HG02884 (cell line): ENCODE data around the gene EAPP.
A peak's percentile ranks its signal among the peaks of the same experiment; 100 is the strongest.
"Not testable (repeated sequence)": the region's sequence is repeated elsewhere in the genome, so short reads cannot be mapped to it uniquely, and the experiment has no call there.

Experiments used
- ATAC-seq: cut with Tn5 transposase; IDR thresholded peaks from one replicate; pipeline ENCODE4 v1.9.1; 2021; ENCODE audit warnings: mild to moderate bottlenecking, moderate library complexity; ENCODE audit not compliant: unreplicated experiment

Gene EAPP

DNA sequence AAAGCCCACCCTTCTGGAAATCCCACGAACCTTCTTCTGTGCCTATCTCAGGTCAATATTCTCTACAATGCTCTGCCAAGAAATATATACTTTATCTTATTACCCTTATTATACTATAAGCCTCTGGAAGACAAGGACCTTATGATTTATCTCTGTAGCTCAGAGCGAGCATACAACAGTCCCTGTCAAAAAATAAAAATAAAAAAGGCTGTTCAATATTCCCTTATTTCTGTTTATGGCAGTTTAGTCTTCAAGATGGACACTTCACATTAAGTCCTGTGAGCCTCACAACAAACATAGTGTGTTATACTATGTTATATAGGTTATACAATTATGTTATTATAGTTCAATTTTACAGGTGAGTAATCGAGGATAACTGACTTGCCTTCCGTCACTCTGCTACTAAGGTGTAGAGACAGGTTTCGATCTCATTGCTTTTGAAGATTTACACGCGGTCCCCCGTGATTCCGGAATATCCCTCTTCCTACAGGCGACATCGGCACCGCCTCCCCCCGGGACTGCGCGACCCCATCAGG lies 562 bp downstream of the EAPP start:
- ATAC-seq, result peak; percentile 6

DNA sequence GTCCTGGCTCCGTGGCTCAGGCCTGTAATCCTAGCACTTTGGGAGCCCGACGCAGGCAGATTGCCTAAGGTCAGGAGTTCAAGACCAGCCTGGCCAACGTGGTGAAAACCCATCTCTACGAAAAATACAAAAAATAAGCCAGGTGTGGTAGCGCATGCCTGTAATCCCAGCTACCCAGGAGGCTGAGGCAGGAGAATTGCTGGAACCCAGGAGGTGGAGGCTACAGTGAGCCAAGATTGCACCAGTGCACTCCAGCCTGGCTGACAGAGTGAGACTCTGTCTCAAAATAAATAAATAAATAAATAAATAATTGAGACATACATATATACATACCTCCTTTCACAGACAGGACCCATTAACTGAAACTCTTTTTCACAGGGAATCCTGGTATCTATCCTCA lies 1.4 kb downstream of the EAPP start:
- ATAC-seq, result not testable (repeated sequence)

DNA sequence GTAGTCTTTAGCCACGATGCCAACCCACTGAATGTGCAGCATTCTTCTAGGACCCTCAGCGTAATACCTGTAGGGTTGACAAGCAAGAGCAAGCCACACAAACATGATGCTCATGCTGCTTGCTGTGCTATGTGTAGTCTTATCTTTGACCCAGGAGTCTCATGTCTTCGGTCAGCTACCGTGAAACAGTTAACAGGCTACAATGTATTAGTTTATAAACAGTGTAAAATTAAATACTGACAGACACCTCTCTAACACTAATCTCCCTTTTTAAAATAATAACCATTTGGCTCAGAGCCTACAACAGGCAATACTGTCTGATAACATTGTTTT lies 1.9 kb downstream of the EAPP start:
- ATAC-seq, result no peak

DNA sequence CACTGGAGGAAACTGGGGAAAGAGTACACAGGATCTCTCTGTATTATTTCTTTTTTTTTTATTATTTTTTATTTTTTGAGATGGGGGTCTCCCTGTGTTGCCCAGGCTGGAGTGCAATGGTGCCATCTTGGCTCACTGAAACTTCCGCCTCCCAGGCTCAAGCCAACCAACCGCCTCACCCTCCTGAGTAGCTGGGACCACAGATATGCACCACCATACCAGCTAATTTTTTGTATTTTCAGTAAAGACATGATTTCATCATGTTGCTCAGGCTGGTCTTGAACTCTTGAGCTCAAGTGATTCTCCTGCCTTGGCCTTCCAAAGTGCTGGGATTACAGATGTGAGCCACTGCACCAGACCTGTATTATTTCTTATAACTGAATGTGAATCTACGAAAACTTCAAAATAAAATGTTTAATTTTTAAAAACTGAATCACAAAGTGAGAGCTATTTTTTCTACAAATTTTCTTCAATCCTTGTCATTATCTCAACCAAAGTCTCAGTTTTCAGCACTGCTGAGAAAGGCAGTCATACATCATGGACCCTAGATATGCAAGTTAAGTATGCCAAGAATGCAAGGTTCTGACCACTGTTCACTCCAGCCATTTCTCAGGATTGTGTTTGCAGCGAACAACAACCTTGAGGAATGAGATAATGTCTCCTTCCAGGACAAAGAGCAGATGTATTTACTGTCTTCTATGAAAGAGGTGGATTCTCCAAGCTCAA lies 2.4 kb downstream of the EAPP start:
- no peak for ATAC-seq

DNA sequence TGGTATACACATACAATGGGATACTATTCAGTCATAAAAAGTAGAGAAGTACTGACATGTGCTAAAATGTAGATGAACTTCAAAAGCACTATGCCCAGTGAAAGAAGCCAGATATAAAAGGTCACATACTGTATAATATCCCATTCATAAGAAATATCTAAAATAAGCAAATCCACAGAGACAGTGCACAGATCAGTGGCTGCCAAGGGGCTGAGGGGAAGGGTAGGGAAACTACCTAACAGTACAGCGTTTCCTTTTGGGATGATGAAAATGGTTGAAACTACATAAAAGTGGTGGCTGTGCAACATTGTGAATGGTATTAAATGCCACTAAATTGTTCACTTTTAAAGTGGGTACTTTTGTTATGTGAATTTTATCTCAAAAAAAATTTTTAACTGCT lies 11.9 kb downstream of the EAPP start:
- ATAC-seq, result no peak

DNA sequence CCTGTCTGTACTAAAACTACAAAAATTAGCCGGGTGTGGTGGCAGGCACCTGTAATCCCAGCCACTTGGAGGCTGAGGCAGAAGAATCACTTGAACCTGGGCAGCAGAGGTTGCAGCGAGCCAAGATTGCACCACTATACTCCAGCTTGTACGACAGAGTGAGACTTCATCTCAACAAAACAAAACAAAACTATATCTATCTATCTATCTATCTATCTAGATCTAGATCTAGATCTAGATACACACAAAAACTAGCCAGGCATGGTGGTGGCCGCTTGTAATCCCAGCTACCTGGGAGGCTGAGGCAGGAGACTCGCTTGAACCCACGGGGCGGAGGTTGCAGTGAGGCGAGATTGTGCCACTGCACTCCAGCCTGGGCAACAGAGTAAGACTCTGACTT lies 15.3 kb downstream of the EAPP start:
- ATAC-seq, result not testable (repeated sequence)

DNA sequence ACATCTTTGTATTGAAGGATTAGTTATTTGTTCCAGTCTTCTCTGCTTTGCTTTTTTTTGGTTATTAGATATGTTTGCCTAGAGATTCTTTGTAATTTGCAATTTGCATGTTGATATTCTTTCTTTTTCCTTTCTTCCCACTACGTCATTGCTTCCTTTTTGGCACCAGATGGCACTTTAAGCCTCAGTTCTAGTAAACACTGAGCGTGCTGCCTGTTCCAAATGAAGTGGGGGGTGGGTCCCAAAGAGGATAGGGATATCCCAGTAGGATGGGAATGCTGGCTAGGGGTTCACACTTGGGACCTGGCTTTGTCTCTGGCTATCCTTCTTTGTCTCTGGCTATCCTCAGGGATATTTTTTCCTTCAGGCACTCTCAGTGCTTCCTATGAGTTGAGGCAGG lies 17.0 kb downstream of the EAPP start:
- no peak for ATAC-seq

DNA sequence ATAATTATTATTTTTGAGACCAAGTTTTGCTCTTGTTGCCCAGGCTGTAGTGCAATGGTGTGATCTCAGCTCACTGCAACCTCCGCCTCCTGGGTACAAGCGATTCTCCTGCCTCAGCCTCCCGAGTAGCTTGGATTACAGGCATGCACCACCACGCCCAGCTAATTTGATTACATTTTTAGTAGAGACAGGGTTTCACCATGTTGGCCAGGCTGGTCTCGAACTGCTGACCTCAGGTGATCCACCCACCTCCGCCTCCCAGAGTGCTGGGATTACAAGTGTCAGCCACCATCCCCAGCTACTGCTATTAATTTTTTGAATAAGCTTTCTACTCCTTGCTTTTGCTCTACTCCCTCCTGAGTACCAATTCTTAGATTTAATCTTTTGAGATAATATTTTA lies 18.4 kb downstream of the EAPP start:
- not testable (repeated sequence) for ATAC-seq

DNA sequence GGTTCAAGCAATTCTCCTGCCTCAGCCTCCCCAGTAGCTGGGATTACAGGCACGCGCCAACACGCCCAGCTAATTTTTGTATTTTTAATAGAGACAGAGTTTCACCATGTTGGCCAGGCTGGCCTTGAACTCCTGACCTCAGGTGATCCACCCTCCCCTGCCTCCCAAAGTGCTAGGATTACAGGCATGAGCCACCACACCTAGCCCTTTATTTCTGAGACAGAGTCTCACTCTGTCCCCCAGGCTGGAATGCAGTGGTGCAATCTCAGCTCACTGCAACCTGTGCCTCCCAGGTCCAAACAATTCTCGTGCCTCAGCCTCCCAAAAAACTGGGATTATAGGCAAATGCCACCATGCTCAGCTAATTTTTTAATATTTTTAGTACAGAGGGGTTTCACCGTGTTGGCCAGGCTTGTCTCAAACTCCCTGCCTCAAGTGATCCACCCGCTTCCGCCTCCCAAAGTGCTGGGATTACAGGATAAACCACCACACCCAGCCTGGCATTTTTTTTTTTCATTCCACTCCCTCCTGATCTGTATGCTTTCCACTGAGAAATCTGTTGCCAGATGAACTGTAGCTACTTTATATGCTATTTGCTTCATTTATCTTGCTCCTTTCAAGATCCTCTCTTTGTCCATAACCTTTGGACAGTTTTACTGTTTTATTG lies 19.1 kb downstream of the EAPP start:
- not testable (repeated sequence) for ATAC-seq

DNA sequence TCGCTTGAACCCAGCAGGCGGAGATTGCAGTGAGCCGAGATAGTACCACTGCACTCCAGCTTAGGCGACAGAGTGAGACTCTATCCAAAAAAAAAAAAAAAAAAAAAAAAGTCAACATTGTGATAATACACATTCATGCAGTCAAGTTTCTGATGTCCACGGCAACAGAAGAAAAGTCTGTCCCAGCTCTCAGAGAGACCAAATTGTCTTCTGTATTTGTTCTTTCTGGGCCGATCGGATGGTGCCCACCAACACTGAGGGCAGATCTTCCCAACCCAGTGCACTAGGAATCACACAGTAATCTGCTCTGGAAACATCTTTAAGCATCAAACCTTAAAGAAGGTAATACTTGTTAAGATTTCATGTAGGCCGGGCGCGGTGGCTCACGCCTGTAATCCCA lies 31.6 kb downstream of the EAPP start:
- no peak for ATAC-seq

DNA sequence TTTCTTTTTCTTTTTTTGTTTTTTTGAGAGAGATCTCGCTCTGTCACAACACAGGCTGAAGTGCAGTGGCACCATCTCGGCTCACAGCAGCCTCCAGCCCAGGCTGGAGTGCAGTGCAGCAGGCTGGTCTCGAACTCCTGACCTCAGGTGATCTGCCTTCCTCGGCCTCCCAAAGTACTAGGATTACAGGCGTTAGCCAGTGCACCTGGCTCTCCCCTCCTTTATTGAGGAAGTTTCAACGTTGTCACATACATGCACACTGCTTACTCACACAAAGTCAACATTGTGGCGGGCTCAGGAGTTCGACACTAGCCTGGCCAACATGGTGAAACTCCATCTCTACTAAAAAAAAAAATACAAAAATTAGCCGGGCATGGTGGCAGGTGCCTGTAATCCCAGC lies 32.0 kb downstream of the EAPP start:
- no peak for ATAC-seq

DNA sequence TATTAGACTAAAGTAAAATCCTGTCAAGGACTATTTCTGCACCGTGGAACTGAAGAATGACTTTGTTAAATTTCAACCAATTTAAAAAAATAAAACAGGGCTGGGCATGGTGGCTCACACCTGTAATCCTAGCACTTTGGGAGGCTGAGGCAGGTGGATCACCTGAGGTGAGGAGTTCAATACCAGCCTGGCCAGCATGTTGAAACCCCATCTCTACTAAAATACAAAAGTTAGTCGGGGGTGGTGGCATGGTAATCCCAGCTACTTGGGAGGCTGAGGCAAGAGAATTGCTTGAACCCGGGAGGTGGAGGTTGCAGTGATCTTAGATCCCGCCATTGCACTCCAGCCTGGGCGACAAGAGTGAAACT lies 34.4 kb downstream of the EAPP start:
- not testable (repeated sequence) for ATAC-seq

DNA sequence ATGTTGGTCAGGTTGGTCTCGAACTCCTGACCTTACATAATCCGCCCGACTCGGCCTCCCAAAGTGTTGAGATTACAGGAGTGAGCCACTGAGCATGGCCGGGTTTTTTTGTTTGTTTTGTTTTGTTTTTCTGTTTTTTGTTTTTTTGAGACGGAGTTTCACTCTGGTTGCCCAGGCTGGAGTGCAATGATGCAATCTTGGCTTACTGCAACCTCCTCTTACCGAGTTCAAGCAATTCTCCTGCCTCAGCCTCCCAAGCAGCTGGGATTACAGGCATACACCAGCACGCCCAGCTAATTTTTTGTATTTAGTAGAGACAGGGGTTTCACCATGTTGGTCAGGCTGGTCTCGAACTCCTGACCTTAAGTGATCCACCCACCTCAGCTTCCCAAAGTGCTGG lies 35.5 kb downstream of the EAPP start:
- ATAC-seq, result not testable (repeated sequence)

DNA sequence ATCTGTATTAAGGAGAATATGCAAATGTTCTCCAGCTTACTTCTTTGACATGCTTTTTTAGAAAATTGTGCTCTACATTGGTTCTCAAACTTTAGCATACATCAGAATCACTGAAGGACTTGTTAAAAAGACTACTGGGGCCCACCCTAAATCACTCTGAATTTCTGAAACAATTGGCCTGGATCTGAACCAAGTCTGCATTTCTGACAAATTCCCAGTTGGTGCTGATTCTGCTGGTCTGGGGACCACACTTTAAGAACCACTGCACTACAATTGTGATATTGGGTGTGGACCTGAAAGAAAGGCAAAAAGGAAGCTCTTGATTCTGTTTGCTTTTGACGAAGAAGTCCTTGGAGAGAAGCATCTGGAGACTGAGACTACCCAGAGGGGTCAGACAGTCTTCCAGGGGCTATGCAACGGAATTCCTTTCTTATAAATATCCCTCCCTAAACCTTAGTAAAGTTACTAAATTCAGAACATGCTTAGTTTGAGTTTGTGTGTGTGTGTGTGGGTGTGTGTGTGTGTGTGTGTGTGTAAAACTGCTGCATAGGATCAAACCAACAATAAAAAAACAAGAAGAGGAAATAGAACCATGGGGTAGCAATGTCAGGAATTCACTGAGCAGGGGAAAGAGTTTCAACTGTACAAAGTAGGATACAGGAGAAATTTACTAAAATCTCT lies 36.8 kb downstream of the EAPP start:
- ATAC-seq, result no peak

DNA sequence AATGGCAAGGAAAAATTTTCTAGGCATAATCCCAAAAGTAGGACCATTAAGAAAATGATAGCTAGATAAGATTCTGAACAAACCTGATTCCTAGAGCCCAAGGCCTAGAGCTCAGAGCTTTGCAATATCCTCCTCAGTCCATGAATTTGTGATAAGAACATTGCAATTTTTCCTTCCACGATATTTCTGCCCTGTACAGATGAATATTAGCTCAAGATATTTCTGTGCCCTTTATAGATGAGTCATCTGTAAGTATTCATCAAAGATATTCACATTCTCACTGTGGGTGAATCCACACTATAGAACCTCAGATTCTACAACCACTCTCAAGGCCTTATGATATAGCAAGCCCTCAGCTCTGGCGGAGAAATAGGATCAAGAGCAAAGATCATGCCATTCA lies 37.5 kb downstream of the EAPP start:
- no peak for ATAC-seq

DNA sequence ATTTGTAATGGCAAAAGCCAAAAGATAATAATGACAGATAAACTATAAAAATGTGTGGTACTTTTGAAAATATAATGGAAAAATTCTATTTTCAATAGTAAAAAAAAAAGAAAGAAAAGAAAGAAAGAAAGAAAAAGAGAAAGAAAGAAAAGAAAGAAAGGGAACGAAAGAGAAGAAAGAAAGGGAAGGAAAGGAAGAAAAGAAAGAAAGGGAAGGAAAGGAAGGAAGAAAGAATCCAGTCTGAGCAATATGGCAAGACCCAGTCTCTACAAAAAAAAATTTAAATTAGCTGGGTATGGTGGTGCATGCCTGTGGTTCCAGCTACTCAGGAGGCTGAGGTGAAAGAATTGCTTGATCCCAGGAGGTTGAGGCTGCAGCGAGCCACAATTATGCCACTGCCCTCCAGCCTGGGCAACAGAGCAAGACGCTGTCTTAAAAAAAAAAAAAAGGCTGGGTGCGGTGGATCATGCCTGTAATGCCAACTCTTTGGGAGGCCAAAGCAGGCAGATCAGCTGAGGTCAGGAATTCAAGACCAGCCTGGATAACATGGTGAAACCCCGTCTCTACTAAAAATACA lies 38.4 kb downstream of the EAPP start:
- no peak for ATAC-seq

DNA sequence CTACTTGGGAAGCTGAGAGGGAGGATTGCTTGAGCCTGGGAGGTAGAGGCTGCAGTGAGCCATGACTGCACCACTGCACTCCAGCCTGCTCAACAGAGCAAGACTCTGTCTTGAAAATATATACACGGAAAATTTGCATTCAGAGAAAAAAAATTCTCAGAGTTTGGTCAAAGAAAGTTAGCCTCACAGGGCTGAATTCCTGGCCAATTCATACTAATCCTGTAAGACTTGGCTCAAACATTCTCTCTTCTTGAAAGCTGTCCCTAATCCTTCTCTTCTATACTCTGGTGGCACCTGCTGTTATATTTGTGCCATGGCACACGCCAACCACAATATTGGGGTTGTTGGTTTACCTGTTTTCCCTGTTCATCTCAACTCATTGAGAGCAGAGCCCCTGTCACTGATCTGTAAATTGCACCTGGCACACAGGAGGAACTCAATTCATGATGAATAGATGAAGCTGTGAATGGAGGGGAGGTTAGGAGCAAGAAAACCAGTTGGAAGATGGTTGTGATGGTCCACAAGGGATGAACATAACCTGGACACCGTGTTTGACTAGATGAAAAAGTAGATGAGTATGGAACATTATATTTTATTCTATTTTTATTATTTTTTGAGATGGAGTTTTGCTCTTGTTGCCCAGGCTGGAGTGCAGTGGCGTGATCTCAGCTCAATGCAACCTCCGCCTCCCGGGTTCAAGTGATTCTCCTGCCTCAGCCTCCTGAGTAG lies 40.7 kb downstream of the EAPP start:
- ATAC-seq, result no peak

DNA sequence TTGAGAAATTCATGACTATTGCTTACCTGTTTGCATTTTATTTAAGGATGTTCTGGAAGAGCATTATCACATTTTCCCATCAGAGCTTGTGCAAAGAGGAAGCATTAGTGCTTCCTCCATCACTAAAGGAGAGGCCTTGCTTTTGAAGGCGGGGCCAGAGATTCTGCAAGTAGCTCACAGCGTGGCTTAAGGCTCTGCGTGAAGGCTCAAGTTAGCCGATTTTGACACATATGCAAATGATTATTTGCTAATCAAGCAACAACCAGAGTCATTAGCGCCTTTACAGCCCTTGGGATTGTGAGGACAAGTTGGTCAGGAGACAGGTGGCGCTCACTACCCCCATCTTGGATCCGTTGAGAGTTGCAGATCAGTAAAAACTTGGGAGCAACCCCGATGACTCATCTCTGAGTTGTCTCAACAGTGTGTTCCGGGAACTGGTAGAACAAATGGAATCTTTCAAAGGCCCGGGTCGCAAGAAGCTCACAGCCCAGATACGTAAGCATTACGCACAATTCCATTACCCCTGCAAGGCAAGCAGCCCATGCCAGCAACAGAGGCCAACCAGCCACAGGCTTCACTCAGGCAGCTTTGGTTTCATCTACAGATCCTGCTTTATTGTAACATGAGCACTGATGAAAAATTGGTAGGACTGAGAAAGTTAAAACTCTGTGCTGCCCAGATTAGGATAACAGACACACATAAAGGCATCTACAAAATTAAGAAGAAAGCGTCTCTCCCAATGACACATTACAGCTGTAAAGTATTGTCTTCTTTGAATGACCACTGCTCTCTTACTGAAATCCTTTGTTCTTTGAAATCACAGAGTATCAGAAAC lies 42.6 kb downstream of the EAPP start:
- ATAC-seq, result no peak

DNA sequence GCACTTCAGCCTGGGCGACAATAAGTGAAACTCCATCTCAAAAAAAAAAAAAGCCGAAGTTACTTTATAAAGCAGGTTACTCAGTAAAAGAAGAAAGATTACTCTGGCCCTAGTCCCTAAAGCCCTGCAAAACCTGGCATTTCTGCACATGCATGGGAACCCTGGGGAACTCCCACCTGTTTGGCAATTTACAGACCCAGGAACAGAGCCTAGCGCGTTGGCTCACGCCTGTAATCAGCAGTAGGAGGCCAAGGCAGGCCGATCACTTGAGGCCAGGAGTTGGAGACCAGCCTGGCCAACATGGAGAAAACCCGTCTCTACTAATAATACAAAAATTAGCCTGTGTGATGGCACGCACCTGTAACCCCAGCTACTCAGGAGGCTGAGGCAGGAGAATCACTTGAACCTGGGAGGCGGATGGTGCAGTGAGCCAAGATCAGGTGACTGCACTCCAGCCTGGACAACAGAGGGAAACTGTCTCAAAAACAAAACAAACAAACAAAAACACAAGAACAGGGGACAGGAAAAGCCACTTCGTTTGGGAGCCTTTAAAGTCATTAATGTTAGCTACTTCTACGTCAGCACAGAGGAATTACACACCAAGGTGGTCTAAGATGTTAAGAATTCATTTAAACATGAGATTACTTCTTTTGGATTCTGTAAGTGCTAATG lies 43.4 kb downstream of the EAPP start:
- no peak for ATAC-seq

DNA sequence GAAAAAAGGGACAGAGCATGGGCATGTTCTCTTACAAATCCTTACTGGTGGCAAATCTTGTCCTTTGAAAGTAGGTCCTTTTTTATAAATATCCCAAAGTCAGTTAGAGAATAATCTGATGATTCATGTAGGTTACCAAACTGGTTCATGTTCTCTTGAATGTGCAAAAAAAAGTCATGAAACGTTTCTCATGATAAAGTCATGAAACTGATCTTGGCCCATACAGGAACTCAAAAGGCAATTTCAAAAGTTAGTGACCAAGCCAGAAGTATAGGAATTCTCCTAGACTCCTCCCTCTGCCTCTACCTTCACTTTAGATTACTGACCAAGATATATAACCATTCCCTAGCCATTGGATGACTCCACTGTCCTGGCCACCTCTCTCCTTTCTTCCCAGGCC lies 50.2 kb downstream of the EAPP start:
- ATAC-seq, result no peak
